HG03039 (cell line): ENCODE data around the gene UBE2O.

Source experiments
- ATAC-seq: cut with Tn5 transposase; IDR thresholded peaks from one replicate; pipeline ENCODE4 v1.9.1; 2021; ENCODE audit warnings: mild to moderate bottlenecking, moderate library complexity; ENCODE audit not compliant: unreplicated experiment

Gene UBE2O

DNA sequence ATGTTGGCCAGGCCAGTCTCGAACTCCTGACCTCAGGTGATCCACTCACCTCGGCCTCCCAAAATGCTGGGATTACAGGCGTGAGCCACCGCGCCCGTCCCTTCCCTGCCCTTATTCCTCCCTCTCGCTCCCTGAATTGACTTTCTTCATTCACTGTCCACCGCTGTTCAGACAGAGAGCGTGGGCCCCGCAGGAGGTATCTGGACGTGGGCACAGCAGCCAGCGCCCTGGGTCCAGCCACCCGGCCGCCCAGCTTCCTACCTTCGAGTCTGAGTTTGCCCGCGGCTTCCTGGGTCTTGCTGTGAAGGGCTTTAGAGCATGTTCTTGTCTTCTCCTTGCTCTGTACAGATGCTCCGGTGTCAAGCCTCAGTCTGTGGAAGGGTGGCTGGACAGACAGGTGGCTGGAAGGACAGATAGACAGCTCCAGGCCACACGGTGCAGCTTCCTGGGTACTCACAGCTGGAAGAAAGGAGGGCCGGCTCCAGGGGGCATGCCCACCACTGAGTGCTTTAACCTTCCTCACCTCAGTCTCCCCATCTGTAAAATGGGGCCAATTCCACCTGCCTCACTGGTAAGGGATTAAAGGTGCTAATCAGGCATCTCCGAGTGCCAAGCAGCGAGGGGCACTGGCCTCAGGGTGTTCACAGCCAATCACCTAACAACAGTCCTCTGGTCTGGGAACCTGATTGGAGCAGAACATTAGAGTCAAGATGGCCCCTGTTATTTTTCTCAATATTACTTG, 34.7 kb upstream of the UBE2O start:
- no peak for ATAC-seq

DNA sequence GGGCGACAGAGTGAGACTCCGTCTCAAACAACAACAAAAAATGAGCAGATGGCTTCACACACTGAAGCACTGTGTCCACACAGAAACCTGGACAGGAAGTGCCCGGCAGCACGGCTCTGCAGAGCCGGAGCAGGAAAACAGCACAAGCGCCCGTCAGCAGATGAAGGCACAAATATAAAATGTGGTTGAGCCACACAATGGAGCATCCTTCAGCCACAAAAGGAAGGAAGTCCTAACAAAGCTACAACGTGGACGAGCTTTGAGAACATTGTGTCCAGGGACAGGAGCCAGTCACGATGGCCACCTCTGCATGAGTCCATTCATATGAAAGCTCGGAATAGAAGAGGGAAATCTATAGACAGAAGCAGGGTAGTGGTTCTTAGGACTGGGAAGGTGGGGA, 32.6 kb upstream of the UBE2O start:
- ATAC-seq, result no peak

- ATAC-seq, result no peak
These were observed 31.3 kb upstream of the UBE2O start for GRCh38 chr17:76484228-76484725.

DNA sequence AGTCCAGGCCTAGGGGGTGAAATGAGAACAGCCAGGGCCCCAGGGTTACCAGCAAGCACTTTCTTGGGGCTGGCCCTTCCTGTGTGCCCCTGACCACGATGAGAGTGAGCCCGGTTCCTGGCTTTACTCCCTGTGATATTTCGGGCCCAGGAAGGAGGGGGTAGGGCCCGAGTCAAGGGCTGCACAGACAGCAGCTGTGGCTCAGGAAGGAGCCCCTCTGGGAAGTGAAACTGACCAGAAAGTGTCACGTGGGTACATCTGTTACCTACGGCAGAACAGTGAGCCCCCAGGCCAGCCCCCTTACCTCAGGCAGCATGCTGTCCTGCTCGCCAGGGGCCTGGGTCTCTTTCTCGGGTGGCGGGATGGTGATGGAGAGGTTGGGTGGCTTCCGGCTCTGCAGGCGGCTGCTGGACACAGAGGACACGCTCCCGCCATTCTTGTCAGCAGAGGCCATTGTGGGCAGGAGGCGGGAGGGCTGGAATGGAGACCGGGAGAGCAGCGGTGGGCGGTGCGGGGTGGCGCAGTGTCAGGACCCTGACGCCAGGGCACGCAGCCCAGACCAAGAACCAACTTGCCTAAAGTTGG, 28.2 kb upstream of the UBE2O start:
- ATAC-seq, result peak; percentile 49

DNA sequence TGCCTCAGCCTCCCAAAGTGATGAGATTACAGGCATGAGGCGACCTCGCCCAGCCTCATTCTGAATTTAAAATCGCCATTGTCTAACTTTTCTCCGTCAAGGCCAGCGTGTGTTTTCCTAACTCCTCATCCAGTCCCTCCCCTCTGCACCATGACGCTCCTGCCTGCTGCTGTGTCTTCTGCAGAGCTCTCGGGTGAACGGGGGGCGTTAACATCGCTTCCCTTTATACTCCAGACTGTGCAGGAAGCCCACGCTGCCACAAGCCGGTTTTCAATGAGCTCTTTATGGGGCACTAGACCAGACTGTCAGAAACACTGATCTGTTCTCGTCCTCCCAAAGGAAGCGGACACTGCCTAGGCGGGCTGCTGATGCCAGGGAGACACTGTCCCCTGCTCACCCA, 27.7 kb upstream of the UBE2O start:
- no peak for ATAC-seq

GRCh38 chr17:76479515-76480060, 26.6 kb upstream of the UBE2O start:
- no peak for ATAC-seq

- ATAC-seq, result no peak
These were observed 26.0 kb upstream of the UBE2O start for GRCh38 chr17:76478730-76479514.

DNA sequence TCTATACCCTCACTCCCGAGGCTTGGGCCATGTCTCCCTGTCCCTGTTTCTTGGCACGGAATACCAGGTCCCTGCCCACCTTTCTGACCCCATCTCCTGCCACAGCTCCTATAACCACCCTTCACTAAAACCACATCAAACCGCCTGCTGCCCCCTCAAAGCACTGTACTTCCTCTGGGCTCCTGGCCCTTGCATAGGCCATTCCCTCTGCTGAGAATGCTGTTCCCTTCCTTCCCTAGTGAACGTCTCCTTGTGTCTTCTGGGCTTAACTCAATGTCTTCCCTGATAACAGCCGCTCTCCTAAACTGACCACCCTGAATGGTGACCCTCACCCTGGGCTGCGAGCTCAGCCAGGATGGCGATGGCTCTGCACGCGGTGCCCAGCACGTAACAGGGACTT, 25.1 kb upstream of the UBE2O start:
- no peak for ATAC-seq

- ATAC-seq, result no peak
These were observed 24.6 kb upstream of the UBE2O start for GRCh38 chr17:76477576-76477975.

- ATAC-seq, result no peak
These were observed 23.8 kb upstream of the UBE2O start for GRCh38 chr17:76476736-76477135.

DNA sequence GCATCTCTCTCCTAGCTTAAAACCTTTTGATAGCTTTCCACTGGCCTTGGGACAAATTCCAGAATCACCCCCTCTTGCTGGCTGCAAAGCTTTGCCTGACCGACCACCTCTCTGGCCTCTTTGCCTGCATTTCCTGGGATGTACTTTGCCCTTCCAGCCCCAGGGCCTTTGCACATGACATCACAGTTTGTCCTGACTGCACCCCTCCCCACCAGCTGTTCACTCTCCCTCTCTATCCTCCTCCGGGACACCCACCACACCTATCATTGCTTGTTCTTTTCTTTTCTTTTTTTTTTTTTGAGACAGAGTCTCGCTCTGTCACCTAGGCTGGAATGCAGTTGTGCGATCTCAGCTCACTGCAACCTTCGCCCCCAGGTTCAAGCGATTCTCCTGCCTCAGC, 22.4 kb upstream of the UBE2O start:
- ATAC-seq, result no peak

- no peak for ATAC-seq
These were observed 21.9 kb upstream of the UBE2O start for GRCh38 chr17:76474894-76475293.

DNA sequence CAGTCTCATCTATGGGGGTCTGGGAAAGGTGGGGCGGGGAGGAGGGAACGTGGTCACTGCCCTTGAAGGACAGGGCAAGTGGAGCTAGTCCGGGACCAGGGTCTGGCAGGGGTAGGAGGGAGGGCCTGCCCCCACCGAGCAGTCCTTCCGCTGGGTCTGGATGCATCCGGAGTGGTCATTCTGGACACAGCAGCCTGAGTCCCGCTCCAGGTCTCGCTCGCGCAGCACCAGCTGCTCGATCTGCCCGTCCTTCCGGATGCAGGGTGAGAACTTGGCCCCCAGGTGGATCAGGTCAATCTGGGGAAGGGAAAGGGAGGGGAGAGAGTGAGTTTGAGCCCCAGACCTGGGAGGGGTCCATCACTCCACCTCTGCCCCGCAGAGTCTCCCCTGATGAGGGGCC, 21.3 kb upstream of the UBE2O start:
- no peak for ATAC-seq

DNA sequence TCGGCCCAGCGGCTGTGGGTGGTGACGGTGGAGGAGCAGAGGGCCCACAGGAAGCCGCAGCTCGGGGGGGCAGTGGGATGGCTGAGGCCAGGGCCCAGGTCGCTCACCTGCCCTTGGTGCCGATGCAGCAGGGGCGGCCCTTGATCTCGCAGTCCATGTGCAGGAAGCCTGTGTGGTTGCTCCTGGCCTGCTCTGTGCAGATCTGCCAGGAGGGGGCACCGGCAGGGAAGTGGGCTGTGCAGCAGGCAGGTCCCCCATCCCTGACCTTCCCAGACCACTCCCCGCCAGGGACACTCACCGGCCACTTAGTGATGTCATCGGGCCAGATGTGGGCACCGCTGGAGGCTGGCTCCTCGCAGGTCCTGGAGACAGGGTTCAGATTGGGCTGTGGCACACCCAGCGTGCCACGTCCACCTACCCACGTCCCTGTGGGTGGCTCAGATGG, 20.6 kb upstream of the UBE2O start:
- no peak for ATAC-seq

DNA sequence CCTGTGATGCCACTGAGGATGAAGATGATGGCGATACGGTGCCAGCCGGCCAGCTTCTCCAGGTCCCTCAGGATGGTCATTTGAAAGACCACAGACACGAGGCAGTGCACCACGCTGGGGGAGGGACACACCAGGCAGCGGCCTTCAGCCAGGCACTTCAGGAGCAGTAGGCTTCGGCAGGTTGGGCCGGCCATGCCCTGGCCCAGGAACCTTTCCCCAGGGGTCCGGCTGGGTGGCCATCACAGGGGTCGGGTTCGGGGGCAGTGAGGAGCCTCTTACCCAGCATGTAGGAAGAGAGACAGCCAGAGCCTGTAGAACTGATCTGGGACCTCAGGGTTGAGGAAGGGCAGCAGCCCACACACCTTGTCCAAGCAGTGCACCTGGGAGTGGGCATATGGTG, 19.8 kb upstream of the UBE2O start:
- no peak for ATAC-seq

GRCh38 chr17:76472258-76472645, 19.3 kb upstream of the UBE2O start:
- no peak for ATAC-seq

DNA sequence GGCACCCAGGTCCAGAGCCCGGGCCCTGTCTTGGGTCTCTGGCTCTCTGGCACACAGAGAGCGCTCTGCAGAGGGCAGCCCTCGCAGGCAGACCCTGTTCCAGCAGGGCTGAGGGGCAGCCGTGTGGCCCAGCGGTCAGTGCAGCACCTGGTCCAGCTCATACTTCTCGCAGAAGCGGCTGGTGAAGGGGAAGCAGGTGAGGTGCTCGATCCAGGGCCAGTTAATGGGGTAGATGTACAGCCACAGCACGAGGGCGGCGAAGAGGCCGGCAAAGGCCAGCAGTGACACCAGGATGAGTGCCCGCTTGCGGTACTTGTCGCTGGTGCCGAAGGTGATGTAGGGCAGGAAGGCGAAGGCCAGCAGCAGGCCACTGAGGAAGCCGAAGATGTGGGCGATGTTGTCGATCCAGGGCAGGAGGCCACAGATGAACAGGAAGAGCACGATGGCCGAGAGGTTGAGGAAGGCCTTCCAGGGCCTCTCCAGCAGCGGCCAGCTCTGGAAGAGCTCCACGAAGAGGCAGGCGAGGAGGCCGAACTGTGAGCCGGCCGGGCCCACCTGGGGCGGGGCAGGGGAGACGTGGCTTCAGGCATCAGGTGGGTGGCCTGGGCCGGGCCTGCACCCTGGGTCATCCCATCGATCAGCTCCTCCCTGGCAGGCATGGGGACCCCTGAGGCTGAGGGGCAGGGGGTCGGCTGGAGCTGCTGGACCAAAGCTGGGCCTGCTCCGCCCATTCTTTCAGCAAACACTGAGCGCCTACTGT, 18.7 kb upstream of the UBE2O start:
- no peak for ATAC-seq

- no peak for ATAC-seq
These were observed 17.2 kb upstream of the UBE2O start for GRCh38 chr17:76469991-76470739.

- ATAC-seq, result no peak
These were observed 16.4 kb upstream of the UBE2O start for GRCh38 chr17:76469076-76469990.
